ENCODE data around the gene JHY. TPM values are rescaled to one million over a fixed set of nuclear protein-coding genes. Genes with fewer than 3 reads are reported as not detected.
A peak's percentile ranks its signal among the peaks of the same experiment; 100 is the strongest.

JHY gene
- total RNA-seq, 1 donor = 3.0 TPM

DNA sequence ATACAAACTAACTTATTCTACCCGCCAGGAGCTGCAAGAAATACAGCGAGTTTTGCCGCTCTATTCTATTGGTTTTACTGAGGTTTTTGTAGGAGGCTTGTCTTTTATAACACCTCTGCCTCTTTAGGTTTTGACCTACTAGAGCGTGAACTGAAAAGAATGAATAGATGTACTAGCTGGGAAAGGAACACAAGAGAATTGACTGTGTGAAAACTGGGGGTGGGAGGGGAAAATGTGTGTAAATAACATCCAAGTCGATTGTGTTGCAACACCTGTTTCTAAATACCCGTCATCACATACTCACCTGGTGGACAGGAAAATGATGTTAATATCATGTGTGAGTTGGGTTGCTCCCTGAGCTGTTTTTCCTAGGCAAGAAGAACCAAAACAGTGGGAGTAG, 12.9 kb upstream of the JHY start:
- DNase-seq (ENCODE audit: low read depth in 2 of 3, low spot score in 2 of 3) = no peak

DNA sequence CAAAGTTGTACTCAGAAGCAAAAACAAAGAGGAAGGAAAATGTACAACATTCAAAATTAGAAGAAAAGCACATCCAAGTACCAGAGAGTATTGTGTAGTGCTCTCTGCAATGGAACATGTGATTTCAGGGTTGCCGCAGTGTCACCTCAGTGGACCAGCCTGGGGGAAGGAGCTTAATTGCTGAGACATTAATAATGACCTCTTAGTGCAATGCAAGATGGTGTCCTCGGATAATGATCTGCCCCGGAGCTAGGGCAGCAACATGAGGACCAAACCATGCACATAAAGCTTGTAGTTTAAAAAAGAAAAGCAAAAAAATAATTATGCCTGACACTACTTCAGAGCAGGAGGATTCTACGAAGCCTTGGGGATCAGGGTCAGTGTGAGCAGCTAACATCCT, 11.3 kb upstream of the JHY start:
- DNase-seq (ENCODE audit: low read depth in 2 of 3, low spot score in 2 of 3) = no peak

DNA sequence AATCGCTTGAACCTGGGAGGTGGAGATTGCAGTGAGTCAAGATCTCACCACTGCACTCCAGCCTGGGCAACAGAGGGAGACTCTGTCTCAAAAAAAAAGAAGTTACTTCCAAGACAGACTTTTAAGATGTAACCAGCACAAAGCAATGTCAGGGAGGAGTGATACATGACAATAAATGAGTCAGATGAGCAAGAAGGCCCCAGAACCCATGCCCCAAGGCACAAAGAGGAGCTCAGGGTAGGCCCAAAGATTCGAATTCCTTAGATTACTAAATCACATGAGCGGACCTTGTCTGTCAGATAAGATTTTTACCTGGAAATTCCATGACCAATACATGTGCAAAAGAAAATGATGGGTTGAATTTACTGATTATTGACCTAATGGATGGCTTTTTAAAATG, 10.5 kb upstream of the JHY start:
- no peak for DNase-seq (ENCODE audit: low read depth in 2 of 3, low spot score in 2 of 3)

DNA sequence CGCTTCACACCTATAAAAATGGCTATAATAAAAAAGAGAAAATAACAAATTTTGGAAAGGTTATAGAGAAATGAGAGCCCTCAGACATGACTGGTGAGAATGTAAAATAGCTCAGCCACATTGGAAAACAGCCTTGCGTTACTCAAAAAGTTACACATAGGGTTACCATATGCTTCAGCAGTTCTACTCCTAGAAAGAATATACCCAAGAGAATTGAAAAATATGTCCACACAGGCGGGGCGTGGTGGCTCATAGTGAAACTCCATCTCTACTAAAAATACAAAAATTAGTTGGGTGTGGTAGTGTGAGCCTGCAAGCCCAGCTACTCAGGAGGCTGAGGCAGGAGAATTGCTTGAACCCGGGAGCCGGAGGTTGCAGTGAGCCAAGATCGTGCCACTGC, 7.6 kb upstream of the JHY start:
- no peak for DNase-seq (ENCODE audit: low read depth in 2 of 3, low spot score in 2 of 3)

DNA sequence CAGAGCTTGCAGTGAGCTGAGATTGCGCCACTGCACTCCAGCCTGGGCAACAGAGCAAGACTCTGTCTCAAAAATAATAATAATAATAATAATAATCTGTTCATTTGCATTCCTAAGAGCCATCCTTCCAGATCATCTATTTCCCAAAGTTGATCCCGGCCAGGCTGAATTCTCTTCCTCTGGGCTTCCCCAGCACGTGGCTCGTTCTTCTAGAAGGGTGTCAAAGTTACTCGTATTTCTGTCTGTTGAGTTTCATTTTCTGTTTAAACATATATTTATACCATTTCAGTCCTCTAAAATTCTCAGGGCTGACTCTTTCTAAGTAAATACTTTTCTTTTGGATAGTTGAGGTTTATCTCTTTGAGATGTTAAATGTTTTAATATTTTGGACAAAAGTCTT, 4.8 kb upstream of the JHY start:
- DNase-seq (ENCODE audit: low read depth in 2 of 3, low spot score in 2 of 3) = no peak

DNA sequence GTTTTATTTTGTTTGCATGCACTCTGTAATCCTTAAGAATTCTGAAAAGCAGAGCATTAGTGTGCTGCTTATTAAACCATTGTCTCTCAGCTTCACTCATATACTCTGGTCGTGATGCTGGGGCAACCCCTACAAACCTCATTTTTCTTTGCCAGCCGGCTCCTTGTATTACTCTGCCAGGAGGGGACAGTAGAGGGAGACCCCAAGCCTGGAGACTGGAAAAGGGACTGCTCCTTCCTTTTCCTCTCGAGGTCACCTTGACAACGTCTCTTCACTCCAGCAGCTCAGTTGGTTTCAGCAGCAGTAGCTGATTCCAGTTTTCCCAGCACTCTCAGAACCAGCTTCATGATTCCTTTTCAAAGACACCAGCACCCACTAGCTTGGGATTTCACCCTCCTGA, 2.8 kb upstream of the JHY start:
- DNase-seq (ENCODE audit: low read depth in 2 of 3, low spot score in 2 of 3) = no peak

DNA sequence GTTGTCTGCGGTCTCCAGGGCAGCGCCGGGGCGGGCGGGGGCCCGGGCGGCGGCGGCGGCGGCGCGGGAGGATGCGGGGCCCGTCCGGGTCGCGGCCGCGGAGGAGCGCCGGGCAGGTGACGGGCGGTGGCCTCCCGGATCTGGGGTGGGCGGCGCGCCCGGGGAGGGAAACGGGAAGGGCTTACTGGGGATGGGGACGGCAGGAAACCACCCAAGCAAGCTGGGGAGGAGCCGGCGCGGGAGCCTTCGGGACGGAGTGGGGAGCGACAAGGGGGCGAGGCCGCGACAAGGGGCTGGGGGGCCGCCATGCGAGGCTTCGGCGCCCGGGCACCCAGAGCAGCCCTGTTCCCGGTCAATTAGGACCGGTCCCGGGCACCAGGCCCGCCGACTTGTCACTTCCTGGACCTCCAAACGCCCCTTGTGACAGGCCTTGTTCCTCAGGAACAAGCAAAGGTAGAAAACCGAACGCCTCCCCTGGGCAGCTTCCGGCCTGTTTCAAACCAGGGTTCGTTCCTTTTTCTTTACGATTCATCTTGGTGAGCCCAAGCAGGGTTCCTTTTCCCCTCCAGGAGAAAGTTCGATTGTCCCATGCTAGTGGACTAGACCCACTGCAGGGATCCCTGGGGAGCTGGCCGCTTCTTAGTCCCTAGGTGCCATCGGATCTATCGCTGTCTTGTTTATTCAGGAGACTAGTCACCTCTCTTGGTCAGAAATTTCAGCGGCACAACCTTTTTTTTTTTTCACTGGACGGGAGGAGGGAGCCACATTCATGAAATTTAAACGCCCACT, 492 bp downstream of the JHY start:
- peak; percentile 29 to 75 (median 63) for DNase-seq (ENCODE audit: low read depth in 2 of 3, low spot score in 2 of 3)

DNA sequence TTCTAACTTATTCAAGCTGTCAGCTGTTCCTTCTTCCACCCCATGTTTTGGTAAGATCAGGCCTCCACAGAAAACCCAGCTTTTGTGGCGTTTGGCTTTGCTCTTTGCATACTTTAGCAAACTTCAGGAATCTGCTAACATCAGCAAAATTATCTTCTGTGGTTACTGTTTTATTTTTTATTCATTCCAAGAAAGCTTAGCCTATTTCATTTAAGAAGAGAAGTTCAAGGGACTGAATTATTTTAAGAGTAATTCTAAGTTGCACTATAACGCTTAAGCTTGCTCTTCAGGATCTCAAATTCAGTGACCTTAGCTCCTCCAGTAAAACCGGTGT, 1.1 kb downstream of the JHY start:
- no peak for DNase-seq (ENCODE audit: low read depth in 2 of 3, low spot score in 2 of 3)

DNA sequence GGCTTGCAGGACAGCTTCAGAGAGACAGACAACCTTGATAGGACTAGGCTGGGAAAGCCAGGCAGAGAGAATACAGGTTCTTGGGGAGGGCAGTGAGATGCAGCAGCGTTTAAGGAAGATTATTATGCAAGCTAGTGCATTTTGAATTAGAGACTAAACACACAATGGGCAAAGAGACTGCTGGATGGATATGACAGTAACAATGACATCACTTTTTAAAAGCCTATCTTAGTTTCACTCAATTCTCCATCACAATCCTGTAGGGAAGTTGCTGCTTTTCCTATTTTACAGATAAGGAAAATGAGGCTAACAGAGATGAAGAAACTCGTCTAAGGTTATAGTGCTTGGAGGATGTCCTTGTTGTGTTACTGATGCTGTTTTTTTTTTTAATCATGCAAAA, 5.6 kb downstream of the JHY start:
- no peak for DNase-seq (ENCODE audit: low read depth in 2 of 3, low spot score in 2 of 3)

DNA sequence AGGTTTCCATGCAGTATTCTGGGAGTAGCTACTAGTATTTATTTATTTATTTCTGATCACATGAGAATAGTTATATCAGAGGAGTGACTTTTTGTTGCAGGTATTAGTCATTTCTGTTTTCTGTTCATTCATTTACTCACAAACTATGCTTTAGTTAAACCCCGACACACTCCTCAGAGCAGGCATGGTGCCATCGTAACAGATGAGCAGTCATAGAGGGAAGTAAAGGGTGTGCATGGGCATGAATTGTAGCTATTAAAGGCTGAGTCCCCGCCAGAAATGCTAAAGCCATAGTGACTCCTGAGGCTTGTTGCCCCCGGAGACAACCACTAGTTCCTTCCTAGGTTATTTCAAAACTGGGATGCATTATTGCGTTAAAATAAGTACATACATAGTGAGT, 10.6 kb downstream of the JHY start:
- DNase-seq (ENCODE audit: low read depth in 2 of 3, low spot score in 2 of 3) = peak in 1 of 3 donors; percentile 26

DNA sequence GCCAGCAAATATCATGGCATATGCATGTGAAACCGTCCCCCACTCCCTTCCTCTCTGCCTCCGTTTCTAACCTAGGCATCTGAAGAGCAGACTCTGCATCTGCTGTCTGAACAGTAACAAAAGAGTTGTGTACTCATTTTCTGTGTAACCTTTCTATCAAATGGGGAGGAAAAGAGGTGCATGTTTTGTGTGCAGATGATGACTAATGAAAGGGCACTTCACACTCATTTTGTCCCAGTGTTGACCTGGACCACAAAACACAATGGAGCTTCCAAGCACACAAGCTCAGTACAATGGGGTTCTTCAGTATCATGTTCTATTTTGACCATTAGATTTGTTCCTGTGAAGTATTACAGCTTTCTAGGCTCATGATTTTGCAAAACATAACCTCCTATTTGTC, 13.0 kb downstream of the JHY start:
- no peak for DNase-seq (ENCODE audit: low read depth in 2 of 3, low spot score in 2 of 3)

DNA sequence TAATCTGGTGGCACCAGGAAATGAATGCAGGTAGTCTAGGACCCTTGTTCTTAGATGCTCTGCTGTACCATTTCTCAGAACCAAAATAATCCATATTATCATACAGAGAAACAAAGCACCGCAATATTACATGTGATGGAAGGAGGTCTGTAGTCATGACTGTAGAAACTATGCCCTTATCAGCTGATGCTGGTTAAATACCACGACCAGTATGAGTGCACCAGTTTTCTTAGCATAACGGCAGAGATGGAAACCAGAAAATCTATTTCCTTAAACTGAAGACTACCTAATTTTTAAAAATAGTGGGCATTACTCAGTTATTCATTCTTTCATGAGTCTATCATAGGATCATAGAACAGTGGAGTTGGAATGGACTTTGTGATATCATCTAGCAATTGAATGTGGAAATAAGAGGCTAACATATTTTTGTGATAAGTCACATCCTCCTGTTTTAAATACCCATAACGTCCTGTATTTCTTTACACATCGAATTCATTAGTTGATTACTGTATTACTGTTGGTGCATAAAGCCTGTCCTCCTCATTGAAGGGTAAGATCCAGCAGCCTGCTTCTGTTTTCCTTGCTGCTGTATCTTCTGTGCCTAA, 15.1 kb downstream of the JHY start:
- DNase-seq (ENCODE audit: low read depth in 2 of 3, low spot score in 2 of 3) = no peak

DNA sequence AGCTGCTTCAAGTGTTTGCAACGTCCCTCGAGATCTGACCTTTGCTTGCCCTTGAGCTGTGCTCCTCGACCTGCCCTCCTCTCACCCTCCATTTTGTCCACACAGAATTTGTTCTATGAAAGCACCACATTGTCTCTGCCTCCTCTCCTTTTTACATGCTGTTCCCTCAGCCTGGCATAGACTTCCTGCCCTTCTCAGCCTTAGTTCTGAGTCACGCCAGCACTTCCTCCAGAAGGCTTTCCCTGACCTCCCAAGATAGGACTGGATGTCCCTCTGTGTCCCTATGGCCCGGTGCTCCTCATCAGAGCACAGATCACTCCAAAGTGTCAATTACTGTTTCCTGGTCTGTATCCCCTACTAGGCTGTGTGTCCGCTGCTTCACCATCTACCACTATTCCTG, 16.2 kb downstream of the JHY start:
- no peak for DNase-seq (ENCODE audit: low read depth in 2 of 3, low spot score in 2 of 3)

DNA sequence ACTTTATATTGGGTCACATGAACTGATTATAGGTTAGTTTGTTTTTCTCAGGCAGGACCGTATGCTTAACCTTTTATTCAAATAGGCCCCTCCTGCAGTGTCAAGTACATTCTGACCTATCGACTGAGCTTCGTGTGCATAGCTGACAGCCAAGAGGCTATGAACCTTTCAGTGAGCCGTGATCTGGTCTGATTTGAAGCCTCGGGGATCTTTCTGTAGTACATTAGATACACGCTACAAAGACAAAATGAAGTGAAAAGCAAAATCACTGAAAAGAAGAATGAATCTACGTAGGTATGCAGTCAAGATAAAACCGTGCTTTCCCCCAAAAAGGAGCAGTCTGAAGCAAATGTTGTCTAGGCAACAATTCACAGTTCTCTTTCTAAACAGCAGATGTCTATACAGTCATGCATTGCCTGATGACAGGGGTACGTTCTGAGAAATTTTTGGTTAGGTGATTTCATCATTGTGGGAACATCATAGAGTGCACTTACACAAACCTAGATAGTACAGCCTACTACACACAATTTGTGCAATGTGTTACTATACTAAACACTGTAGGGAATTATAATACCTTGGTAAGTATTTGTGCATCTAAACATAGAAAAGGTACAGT, 18.1 kb downstream of the JHY start:
- no peak for DNase-seq (ENCODE audit: low read depth in 2 of 3, low spot score in 2 of 3)

DNA sequence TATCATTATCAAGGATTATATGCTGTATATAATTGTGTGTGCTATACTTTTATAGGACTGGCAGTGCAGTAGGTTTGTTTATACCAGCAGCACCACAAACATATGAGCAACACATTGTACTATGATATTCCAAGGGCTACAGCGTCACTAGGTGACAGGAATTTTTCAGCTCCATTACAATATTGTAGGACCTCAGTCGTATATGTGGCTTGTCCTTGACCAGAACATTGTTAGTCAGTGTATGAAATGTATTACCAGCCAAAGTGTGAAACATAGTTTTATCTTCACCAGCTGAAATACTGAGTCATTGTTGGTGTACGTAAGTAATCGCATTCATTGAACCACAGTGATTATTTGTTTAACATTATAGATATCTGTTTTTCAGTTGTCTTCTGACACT, 20.4 kb downstream of the JHY start:
- DNase-seq (ENCODE audit: low read depth in 2 of 3, low spot score in 2 of 3) = no peak

DNA sequence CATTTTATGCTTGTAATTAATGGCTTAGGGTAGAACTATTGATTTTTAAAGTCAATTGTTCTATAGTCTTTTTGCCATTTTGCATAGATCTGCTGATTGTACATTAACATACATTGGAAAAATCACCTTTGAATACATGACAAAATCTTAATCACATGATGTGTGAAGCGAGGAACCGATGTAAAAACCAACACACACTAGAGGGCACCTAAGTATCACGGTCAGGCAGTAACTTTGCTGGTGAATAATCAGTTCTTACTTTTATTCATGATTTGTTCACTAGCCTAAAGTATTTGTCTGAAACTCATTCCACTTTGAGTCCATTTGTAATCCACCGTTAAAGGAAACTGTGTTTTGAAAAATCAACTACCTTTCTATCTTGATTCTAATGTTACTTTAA, 28.2 kb downstream of the JHY start:
- DNase-seq (ENCODE audit: low read depth in 2 of 3, low spot score in 2 of 3) = peak in 2 of 3 donors; percentile 19 to 49

DNA sequence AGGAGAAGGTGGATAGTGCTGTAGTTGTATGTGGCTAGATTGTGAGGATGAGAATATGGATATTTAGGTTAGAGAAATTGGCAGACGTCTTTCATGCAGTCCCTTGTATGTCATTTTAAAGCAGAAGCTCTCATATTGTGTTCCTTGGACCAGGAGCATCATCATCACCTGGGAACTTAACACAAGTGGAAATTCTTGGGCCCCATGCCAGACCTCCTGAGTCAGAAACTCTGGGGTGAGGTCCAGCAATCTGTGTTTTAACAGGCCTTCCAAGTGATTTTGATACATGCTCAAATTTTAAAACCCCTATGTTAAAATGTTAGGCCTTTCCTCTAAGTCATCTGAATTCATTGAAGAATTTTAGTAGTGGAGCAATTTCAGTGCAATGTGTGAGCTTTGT, 34.8 kb downstream of the JHY start:
- no peak for DNase-seq (ENCODE audit: low read depth in 2 of 3, low spot score in 2 of 3)

DNA sequence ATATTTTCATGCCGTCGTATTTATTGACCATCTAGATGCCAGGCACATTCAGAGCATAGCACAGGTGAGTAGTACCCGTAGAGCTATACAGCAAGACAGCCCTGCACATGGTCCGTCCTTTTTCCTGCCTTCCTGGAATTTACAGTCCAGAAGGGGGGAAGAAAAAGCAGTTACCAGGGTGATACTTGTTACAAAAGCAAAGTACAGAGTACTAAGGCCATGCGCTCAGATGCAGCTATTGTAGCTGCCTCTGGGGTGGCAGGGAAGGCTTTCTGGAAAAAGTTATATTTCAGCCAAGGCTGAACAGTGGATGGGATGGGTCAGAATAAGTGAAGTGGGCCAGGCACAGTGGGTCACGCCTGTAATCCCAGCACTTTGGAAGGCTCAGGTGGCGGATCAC, 36.2 kb downstream of the JHY start:
- DNase-seq (ENCODE audit: low read depth in 2 of 3, low spot score in 2 of 3) = no peak

DNA sequence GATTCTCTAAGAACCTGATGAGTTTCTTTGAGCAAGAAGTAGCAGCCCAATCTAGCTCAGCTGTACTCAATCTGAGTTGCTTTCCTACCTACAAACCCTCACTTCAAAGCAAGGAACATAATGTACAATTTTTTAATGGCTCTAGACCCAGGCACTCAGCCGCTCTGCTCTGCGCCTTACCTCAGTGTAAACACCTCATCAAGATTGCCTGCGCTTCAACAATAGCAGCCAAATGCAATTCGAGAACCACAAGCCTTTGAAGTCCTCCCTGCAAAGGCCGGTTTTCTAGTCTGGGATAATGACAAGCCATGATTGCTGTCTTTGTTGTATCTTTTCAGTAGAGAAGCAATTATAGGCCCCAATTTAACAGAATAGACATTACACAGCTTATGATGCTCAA, 38.0 kb downstream of the JHY start:
- DNase-seq (ENCODE audit: low read depth in 2 of 3, low spot score in 2 of 3) = no peak

DNA sequence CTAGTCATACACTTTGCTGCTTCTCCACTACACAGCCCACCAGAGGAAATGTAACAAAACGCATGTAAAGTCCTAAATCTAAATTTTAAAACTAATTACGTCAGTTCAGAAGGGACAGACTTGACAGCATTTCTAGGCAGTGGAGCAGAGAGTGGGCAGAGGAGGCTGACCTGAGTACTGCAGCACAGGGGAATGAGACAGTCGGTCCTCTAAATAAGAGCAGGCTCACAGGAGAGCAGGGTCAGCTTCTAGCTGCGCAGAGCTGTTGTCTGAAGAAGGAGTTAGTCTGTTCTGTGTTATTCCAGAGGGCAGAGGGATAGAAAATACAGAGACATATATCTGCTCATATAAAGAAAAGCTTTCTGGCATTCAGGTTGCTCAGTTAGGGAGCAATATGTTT, 40.3 kb downstream of the JHY start:
- DNase-seq (ENCODE audit: low read depth in 2 of 3, low spot score in 2 of 3) = no peak

DNA sequence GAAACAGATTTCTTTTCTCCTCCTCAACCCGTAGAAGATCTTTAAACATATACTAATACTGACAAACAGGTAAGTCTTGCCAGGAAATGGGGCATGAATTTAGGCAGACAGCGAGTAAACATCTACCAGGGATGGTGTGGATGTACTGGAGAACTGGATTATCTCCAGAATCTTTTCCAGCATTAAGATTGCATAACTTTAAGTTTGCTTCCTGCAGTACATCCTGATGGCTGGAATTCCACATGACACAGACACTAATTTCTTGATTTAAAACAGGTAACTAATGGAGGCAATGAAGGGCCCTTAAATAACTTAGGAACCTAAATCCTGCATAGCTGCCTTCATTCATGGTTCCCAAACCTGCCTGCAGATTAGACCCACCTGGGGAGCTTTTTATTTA, 40.7 kb downstream of the JHY start:
- no peak for DNase-seq (ENCODE audit: low read depth in 2 of 3, low spot score in 2 of 3)

DNA sequence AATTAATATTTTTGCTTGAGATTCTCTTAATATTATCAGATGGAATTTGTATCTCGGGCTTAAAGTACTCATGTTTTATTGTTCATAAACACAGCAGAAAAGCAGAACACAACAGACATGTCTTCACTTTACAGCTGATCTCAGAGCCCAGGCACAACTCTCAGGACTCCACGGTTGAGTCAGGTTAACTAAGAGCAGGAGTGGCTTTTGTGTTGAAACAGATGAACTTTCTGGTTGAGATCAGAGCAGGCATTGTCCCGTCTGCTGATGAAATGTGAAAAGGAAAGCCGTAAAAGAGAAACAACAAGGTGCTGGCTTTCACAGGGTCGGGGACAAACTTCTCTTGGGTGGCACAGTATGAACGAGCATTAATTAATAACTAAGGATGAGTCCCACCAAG, 49.0 kb downstream of the JHY start:
- DNase-seq (ENCODE audit: low read depth in 2 of 3, low spot score in 2 of 3) = no peak

All from hematopoietic multipotent progenitor cell (in vitro differentiated cells).